Fibroblast of skin of right quadriceps (primary cell): ENCODE results near the gene FAM107A.
A peak's percentile ranks its signal among the peaks of the same experiment; 100 is the strongest.
"Not testable (repeated sequence)": the region's sequence is repeated elsewhere in the genome, so short reads cannot be mapped to it uniquely, and the experiment has no call there.

Experiments
- DNase-seq: peaks from one replicate; pipeline ENCODE4 v3.0.0-alpha.2; 2013

FAM107A gene

GRCh38 chr3:58535531-58536500 is 41.4 kb downstream of the FAM107A start:
- DNase-seq = no peak

DNA sequence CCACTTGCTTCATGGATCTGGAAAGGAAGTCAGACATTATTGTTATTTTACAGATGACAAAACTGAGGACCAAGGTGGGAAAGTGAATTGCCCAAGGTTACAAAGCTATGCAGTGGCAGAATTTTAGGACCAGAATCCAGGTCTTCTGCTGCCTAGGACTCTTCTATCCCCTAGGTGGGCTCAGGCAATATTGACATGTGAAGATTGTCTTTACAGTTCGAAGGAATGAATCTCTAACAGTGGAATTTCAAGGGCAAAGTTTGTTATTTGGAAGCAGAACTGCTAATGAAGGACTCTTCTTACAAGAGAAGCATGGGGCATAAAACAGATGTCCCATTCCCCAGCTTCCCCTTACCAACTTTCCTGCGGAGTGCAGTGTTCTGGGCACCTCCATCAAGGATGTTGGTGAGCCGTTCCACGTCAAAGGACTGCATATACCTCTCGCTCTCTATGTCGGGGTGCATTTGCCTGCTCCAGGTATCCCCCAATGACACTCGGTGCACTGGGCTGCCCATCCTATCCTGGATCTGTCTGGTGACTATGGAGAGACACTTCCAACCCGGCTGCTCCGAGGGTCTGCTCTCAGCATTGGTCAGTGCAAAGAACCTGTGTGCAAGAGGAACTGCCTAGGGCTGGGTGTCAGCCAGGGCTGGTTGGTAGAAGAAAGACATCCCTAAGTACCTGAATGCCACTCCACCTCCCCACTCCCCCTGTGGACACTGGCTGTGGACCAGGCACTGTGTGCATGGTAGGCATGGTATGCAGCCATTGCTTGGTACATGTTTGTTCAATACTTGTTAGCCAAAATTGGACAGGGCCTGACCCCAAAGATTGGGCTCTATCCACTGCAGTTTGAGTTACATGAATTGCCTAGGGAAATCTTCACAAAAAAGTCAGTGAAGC is 42.3 kb downstream of the FAM107A start:
- no peak for DNase-seq

- peak; percentile 71 for DNase-seq
Observed at GRCh38 chr3:58532794-58533220, 44.4 kb downstream of the FAM107A start.

- DNase-seq = no peak
Observed at GRCh38 chr3:58531956-58532355, 45.2 kb downstream of the FAM107A start.

DNA sequence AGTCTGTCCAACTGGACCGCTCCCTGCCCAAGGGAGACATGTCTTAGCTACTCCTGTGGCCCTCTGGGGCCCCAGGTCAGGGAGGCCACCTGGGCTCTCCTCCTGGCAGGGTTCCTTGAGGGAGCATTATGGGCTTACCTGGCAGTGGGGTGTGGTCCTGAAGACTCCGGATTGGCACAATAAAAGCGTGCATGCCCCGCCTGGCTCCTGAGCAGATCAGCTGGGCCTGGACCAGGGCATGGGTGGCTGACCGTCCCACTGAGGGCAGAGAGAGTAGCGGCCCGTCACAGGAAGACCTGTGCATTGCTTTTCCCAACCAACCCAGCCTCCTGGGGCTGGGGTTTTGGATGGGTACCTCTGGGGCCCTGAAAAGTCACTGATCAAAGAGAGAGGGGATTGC is 45.6 kb downstream of the FAM107A start:
- no peak for DNase-seq

DNA sequence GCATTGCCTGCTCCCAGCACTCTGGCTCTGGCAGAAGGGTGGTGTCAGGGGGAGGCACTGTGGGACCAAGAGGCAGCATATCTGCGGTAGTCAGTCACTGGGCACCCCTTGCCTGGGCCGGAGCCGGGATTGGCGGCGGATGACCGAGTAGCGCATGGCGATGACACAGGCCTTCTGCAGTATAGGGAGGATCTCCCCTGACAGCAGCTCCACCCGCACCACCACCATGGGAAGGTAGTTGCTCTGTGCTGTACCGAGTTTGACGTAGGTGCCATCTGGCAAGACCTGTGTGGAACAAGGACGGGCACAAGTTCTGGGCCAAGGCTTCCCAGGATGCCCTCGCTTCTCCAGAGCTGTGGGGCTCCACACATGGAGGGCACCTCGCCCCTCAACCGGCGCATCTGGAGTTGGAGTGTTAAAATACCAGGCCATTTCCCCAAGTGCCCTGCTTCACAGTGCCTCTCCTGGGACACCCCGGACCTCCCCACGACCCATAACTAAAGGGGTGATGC is 46.8 kb downstream of the FAM107A start:
- no peak for DNase-seq

DNA sequence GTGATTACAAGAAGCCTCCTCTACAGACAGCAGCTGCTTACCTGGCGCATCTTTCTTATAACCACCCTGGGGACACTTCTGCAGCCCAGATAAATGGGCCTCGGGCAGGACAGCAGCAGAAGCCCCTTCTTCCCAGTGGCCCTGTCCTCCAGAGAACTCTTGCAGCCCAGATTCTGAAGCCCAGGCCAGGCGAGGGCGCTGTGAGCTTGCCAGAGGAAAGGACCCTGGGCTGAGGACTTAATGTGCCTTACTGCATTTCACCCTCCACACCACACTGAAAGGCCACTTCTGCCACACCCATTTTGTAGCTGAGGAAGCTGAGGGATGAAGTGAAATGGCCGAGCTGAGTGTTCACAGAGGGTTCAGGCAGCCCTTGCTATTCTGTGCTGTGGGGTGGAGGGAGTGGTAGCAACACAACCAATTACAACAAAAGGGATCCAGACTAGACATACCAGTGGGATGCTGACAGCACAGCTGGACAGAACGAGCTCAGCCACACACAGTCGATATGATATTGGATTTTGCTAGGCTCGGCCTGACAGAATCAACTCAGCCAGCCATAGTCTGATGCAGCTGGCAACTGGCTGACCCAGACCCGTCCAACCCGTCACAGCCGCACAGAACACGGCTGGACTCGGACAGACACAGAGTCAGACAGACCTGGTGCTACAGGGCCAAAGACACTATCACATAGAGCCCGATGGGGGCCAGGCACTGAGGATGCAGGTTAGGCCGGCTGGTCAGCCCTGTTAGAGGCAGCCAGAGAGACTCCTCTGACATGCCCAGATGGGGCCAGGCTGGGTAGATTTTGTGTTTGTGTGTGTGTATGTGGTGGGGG is 47.5 kb downstream of the FAM107A start:
- no peak for DNase-seq

GRCh38 chr3:58528629-58529028 is 48.6 kb downstream of the FAM107A start:
- peak; percentile 34 for DNase-seq

DNA sequence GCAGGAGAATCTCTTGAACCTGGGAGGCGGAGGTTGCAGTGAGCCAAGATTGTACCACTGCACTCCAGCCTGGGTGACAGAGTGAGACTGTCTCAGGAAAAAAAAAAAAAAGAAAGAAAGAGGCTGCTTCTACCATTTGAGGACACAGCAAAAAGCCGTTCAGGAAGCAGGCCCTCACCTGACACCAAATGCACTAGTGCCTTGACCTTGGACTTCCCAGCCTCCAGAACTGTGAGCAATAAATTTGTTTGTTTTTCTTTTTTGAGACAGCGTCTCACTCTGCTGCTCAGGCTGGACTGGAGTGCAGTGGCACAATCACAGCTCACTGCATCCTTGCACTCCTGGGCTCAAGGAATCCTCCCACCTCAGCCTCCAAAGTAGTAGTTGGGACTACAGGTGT is 49.8 kb downstream of the FAM107A start:
- not testable (repeated sequence) for DNase-seq

GRCh38 chr3:58526515-58526957 is 50.7 kb downstream of the FAM107A start:
- DNase-seq = peak; percentile 91

DNA sequence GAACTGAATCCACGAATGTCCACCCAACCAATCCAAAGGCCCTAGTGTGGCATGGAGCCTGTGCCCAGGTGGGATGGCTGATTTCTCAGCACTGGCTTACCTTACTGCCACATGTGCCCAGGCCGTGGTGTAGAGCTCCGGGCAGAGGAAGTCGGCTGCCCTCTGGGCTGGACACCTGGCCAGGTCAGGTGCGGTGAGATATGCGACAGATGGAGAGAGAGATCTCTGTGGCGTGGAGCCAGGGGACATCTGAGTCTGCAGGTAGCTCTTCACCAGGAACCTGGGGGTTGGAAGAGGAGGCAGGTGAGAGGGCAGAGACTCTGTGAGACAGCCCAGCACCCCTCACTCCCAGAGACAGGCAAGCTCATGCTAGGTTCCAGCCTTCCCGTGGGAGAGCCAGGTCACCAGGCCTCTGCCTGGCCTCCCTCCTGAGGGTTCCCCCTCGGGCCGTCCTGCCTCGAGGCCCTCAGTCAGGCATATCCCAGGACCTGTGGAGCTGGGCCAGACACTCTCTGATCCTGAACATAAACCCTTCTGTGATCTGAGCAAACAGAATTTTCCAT is 52.8 kb downstream of the FAM107A start:
- no peak for DNase-seq

DNA sequence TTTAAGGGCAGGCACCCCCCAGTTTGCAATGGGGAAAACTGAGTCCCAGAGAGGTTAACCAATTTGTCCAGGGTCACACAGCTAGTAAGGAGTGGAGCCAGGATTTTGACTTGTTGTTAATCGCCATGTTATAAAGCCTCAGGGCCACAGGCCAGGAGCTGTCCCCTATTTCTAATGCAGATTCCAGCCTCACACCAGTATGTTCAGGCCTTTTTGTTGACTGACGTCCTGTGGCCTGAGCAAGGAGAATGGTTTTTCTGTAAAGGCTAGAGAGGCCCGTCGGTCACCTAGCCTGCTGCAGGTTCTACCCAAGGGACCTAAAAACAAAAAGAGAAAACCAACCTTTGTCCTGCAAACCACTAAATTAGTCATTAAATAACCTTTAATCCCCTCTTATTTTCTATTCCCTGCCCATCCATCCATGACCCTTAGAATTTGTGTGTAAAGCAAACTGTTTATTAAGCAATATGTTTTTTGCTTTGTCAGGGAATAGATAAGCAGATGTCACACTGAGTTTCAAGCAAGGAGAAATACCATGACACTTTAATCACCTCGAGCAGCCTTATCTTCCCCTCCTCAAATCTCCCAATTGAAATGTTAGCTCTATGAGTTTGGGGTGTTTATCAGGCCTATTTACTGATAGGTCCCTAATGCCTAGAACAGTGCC is 54.3 kb downstream of the FAM107A start:
- no peak for DNase-seq

- no peak for DNase-seq
Observed at GRCh38 chr3:58521917-58522631, 55.1 kb downstream of the FAM107A start.

DNA sequence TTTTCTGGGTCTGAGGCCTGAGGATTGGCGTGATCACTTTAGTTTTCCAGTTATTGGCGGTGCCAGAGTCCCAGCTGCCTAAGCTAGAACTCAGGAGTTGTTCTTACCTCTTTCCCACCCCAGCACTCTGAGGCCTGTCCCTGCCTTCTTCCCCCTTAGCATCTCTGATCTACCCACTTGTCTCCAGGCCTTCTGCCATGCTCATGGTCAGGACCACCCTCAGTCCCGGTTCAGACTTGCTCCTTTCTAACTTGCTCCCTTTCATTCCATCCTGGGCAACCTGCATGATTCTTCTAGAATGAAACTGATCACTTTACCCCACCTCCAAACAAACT is 55.9 kb downstream of the FAM107A start:
- no peak for DNase-seq

GRCh38 chr3:58520403-58521335 is 56.5 kb downstream of the FAM107A start:
- DNase-seq = peak; percentile 27

GRCh38 chr3:58519668-58520402 is 57.4 kb downstream of the FAM107A start:
- DNase-seq = no peak

DNA sequence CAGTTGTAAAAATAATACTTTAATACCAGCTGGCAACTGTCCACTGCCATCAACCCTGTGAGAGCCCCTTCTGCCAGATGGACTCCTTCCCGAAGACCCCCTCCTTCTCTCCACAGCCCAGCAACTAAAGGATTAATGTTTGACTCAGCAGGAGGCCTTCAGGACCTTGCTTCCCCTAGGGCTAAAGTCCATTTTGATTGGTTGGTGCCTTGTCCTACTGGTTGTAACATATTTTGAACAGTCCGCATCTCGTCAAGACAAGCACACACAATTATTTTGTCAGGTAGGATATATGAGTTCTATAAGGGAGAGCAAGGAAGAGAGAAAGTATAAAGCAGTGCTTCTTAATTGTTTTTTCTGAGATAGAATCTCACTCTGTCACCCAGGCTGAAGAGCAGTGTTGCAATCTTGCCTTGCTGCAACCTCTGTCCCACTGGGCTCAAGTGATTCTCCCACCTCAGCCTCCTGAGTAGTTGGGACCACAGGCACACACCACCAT is 58.9 kb downstream of the FAM107A start:
- DNase-seq = peak; percentile 14

DNA sequence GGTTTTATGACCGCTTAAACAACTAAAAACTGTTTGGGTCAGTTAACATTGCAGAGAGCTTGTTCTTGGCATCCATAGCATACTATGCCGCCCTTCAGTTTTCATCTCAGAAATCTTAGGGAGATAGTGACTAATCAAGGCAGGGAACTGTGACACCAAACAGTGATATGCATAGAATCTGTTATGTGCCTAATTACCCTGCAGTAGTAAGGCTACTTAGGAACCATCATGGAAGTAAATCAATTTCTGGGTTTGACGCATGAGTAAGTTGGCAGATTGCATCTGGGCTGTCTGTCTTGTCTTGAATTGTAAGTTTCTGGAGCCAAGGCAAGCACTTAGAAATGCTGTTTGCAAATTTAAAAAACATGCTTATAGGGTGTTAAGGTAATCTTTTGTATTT is 62.8 kb downstream of the FAM107A start:
- DNase-seq = no peak
